ENCODE data around the gene CLECL1.

DNA sequence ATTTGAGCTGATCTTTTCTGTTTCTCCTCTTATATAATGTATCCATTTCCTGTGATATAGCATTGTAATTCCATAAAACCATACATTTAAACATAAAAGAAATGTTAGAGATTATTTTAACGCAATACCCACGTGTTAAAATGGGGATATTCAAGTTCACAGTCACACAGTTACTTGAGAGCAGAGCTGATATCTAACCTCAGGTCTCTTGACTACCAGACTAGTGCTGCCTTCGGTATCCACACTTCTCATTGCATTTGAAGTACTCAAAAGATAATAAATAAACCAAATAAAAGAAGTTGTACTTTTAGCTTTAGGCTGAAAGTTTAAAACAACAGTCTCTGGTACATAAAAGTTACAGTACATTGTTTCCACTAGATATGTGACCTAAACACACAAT, 2.9 kb downstream of the CLECL1 start:
- TF ChIP-seq, protein P1, sequence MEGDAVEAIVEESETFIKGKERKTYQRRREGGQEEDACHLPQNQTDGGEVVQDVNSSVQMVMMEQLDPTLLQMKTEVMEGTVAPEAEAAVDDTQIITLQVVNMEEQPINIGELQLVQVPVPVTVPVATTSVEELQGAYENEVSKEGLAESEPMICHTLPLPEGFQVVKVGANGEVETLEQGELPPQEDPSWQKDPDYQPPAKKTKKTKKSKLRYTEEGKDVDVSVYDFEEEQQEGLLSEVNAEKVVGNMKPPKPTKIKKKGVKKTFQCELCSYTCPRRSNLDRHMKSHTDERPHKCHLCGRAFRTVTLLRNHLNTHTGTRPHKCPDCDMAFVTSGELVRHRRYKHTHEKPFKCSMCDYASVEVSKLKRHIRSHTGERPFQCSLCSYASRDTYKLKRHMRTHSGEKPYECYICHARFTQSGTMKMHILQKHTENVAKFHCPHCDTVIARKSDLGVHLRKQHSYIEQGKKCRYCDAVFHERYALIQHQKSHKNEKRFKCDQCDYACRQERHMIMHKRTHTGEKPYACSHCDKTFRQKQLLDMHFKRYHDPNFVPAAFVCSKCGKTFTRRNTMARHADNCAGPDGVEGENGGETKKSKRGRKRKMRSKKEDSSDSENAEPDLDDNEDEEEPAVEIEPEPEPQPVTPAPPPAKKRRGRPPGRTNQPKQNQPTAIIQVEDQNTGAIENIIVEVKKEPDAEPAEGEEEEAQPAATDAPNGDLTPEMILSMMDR (conservative IDR thresholded peaks at IDR 0.05; ENCODE audit: low read length), result no peak
- TF ChIP-seq EZH2phosphoT487 (IDR thresholded peaks at IDR 0.05; ENCODE audit: borderline replicate concordance, low read depth, low read length), result no peak
